Suppressor macrophage (primary cell): ENCODE measurements around the gene TNRC6C.
A peak's percentile ranks its signal among the peaks of the same experiment; 100 is the strongest.
"Not testable (repeated sequence)": the region's sequence is repeated elsewhere in the genome, so short reads cannot be mapped to it uniquely, and the experiment has no call there.

Source experiments
- DNase-seq, 4 experiments: peaks; one replicate each; pipeline ENCODE4 v3.0.0-alpha.2; 2020 to 2022

The TNRC6C gene

GRCh38 chr17:78048346-78049292 lies 90.1 kb downstream of the TNRC6C start:
- DNase-seq = no peak

GRCh38 chr17:78049609-78050008 lies 91.1 kb downstream of the TNRC6C start:
- DNase-seq = no peak

GRCh38 chr17:78051186-78051972 lies 92.9 kb downstream of the TNRC6C start:
- DNase-seq = no peak

GRCh38 chr17:78053777-78054468 lies 95.4 kb downstream of the TNRC6C start:
- no peak for DNase-seq

- DNase-seq = no peak
These were observed 98.7 kb downstream of the TNRC6C start for GRCh38 chr17:78057113-78057740.

GRCh38 chr17:78058001-78058400 lies 99.5 kb downstream of the TNRC6C start:
- DNase-seq = no peak

- DNase-seq = no peak
These were observed 100.1 kb downstream of the TNRC6C start for GRCh38 chr17:78058581-78058980.

- DNase-seq = no peak
These were observed 104.1 kb downstream of the TNRC6C start for GRCh38 chr17:78062596-78062995.

GRCh38 chr17:78063489-78063888 lies 105.0 kb downstream of the TNRC6C start:
- DNase-seq = no peak

GRCh38 chr17:78064708-78065107 lies 106.2 kb downstream of the TNRC6C start:
- DNase-seq = no peak

- DNase-seq = not testable (repeated sequence)
These were observed 108.5 kb downstream of the TNRC6C start for GRCh38 chr17:78066976-78067375.

GRCh38 chr17:78069695-78070094 lies 111.2 kb downstream of the TNRC6C start:
- no peak for DNase-seq

- no peak for DNase-seq
These were observed 114.5 kb downstream of the TNRC6C start for GRCh38 chr17:78072961-78073360.

GRCh38 chr17:78075011-78075410 lies 116.5 kb downstream of the TNRC6C start:
- no peak for DNase-seq

- DNase-seq = no peak
These were observed 117.0 kb downstream of the TNRC6C start for GRCh38 chr17:78075545-78075944.

GRCh38 chr17:78079253-78079652 lies 120.8 kb downstream of the TNRC6C start:
- no peak for DNase-seq

- no peak for DNase-seq
These were observed 123.0 kb downstream of the TNRC6C start for GRCh38 chr17:78081551-78081950.

GRCh38 chr17:78082355-78082872 lies 123.9 kb downstream of the TNRC6C start:
- DNase-seq = peak; percentile 40 to 66 (median 56)

- no peak for DNase-seq
These were observed 124.5 kb downstream of the TNRC6C start for GRCh38 chr17:78082988-78083387.

- no peak for DNase-seq
These were observed 128.2 kb downstream of the TNRC6C start for GRCh38 chr17:78086740-78087139.

GRCh38 chr17:78088529-78088928 lies 130.0 kb downstream of the TNRC6C start:
- no peak for DNase-seq
